ENCODE results near the gene FNBP1.

FNBP1 gene

DNA sequence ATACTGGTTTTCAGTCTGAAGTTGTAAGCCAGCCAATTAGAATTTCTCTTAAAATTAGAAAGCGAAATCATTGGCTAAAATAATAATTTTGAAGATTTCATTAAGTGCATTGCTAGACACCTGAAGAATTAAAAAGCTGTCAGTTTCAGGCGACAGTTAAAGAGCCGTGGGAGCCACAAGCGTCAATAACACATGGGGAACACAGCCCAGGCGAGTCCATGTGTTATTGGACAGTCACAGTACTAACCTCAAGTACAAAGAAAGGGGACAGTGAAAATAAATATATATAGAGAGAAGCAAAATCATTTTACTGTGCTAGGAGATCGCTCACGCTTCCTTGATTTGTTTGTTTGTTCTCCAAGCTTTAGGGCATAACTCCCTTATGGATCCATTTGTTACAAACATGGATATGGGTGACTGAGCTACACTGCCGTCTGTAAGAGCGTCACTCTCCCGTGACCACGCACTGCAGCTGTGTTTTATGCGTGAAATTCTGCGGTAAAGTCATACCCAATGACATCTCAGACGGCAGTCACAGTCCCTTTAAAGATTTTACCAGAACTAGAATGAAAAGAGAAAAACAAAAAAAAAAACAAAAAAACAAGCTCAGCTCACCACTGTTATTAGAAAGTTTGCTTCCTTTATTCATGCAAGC is 124.6 kb downstream of the FNBP1 start:
- H3K36me3 ChIP-seq, result peaks cover 19% of the 10 kb centered on the region
- no peak for DNase-seq
- TF ChIP-seq, protein P1, sequence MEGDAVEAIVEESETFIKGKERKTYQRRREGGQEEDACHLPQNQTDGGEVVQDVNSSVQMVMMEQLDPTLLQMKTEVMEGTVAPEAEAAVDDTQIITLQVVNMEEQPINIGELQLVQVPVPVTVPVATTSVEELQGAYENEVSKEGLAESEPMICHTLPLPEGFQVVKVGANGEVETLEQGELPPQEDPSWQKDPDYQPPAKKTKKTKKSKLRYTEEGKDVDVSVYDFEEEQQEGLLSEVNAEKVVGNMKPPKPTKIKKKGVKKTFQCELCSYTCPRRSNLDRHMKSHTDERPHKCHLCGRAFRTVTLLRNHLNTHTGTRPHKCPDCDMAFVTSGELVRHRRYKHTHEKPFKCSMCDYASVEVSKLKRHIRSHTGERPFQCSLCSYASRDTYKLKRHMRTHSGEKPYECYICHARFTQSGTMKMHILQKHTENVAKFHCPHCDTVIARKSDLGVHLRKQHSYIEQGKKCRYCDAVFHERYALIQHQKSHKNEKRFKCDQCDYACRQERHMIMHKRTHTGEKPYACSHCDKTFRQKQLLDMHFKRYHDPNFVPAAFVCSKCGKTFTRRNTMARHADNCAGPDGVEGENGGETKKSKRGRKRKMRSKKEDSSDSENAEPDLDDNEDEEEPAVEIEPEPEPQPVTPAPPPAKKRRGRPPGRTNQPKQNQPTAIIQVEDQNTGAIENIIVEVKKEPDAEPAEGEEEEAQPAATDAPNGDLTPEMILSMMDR (IDR thresholded peaks at IDR 0.05; ENCODE audit: low read depth, low read length), result no peak
- H3K9me3 ChIP-seq, result no peaks in the 10 kb centered on the region
- H3K4me1 ChIP-seq, result no peaks in the 10 kb centered on the region
- H3K4me3 ChIP-seq (ENCODE audit: low read depth, low read length), result no peak overlapping the region
- H3K27me3 ChIP-seq, result no peaks in the 10 kb centered on the region

DNA sequence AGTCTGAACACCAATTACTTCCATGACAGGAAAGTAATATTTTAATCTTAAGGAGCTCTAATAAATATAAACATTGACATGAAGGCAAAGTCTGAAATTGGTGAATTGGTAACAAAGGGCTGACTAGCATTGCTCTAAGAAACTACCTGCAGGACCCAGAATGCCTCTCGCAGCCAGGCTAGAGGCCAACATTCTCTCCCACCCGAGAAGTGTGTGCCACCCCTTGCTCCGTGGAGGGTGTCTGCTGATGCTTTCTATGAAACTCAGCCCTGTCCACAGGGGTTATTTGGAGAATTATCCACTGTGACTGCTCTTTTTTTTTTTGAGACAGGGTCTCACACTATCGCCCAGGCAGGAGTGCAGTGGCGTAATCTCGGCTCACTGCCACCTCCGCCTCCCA is 126.3 kb downstream of the FNBP1 start:
- no peaks in the 10 kb centered on the region; the same call in 1 of the 2 replicates for H3K4me1 ChIP-seq
- H3K9me3 ChIP-seq, result no peaks in the 10 kb centered on the region
- no peak overlapping the region for H3K4me3 ChIP-seq (ENCODE audit: low read depth, low read length)
- H3K36me3 ChIP-seq, result peaks cover 9% of the 10 kb centered on the region
- TF ChIP-seq, protein P1 (IDR thresholded peaks at IDR 0.05; ENCODE audit: low read depth, low read length), result no peak
- no peaks in the 10 kb centered on the region for H3K27me3 ChIP-seq
- no peak for DNase-seq

DNA sequence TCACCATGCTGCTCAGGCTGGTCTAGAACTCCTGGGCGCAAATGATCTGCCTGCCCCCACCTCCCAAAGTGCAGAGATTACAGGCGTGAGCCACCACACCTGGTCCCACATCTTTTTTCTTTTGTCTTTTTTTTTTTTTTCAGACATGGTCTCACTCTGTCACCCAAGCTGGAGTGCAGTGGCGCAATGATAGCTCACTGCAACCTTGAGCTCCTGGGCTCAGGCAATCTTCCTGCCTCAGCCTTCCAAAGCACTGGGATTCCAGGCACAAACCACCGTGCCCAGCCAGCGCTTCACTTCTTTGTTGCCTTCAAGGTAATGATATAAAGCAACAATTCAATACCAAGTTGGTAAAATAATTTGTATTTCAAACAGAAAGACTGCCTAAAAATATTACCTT is 128.9 kb downstream of the FNBP1 start:
- H3K36me3 ChIP-seq, result peaks cover 6% of the 10 kb centered on the region

DNA sequence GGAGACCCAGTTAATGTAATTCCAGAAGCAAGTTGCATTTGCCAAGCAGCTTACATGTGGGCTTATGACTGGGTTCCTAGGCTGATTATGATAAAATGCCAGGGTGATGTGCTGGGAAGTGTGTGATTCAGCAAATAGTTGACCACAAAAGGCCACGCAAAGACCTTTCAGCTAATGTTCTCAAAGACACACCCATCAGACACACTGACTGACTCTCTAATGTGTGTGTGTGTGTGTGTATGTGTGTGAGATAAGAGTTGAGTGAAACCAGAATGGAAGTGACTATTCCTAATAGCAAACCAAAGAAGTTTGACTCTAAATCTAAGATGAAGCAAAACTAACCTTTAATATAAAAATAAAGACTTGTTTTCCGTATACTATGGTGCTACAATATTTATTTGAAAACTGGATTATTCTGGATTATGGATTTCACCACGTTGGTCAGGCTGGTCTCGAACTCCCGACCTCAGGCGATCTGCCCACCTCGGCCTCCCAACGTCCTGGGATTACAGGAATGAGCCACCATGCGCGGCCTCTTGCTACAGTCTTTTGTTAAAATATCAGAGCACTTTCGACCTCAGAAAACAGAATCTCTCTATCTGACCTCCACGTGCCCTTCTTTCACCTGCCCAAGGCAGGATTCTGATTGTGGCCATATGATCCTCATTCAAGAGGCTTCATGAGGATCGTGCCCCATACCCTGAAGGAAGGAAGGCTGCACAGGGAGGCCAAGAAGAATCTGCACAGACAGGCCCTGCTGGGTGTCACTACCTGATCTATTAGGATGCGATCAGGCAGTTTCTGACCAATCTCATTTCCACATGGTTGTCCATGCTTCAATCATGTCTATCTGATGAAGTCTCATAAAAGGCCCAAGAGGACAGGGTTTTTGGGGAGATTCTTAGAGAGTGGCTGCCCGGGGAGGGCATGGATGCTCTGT is 132.1 kb downstream of the FNBP1 start:
- Histone ChIP-seq H3K9me3 (no peaks in the 10 kb centered on the region), H3K4me3 (ENCODE audit: low read depth, low read length) (no peak overlapping the region), H3K4me1 (no peaks in the 10 kb centered on the region; the same call in 1 of the 2 replicates), H3K27me3 (no peaks in the 10 kb centered on the region), H3K36me3 (peaks cover 9% of the 10 kb centered on the region)
- no peak for DNase-seq
- TF ChIP-seq, protein P1 (IDR thresholded peaks at IDR 0.05; ENCODE audit: low read depth, low read length), result no peak

More for the DNA sequence above, 128.9 kb downstream of the FNBP1 start:
- no peak for DNase-seq
- H3K9me3 ChIP-seq, result no peaks in the 10 kb centered on the region
- TF ChIP-seq, protein P1 (IDR thresholded peaks at IDR 0.05; ENCODE audit: low read depth, low read length), result no peak
- no peaks in the 10 kb centered on the region; the same call in 1 of the 2 replicates for H3K4me1 ChIP-seq
- no peaks in the 10 kb centered on the region for H3K27me3 ChIP-seq
- no peak overlapping the region for H3K4me3 ChIP-seq (ENCODE audit: low read depth, low read length)

DNA sequence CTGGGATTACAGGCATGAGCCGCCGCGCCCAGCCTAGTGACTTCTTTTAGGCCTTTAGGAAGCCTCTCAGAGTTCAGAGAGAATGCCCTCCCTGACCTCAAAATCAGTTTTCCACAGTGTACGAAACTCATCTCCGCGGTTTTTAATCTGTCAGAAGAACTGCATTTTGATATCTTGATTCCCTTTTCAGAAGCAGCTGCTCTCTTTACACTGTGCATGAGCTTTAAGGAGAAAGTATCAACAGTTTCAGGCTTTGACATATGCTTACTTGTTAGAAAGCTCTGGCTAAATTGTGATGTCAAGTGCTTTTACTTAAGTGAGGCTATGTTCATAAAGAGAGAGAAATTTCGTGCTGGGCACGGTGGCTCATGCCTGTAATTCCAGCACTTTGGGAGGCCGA is 133.1 kb downstream of the FNBP1 start:
- H3K4me3 ChIP-seq (ENCODE audit: low read depth, low read length), result no peak overlapping the region
- H3K27me3 ChIP-seq, result no peaks in the 10 kb centered on the region
- H3K9me3 ChIP-seq, result no peaks in the 10 kb centered on the region
- no peak for DNase-seq
- TF ChIP-seq, protein P1 (IDR thresholded peaks at IDR 0.05; ENCODE audit: low read depth, low read length), result no peak
- no peaks in the 10 kb centered on the region; the same call in 1 of the 2 replicates for H3K4me1 ChIP-seq
- H3K36me3 ChIP-seq, result peaks cover 9% of the 10 kb centered on the region

Data from BE2C (cell line).